GF-D8 (cell line): ENCODE measurements around the gene CHRD.
"Not testable (repeated sequence)": the region's sequence is repeated elsewhere in the genome, so short reads cannot be mapped to it uniquely, and the experiment has no call there.

Experiments
- DNase-seq: peaks from one replicate; lab custom pipeline; 2025; lab: John Stamatoyannopoulos, UW

CHRD gene

DNA sequence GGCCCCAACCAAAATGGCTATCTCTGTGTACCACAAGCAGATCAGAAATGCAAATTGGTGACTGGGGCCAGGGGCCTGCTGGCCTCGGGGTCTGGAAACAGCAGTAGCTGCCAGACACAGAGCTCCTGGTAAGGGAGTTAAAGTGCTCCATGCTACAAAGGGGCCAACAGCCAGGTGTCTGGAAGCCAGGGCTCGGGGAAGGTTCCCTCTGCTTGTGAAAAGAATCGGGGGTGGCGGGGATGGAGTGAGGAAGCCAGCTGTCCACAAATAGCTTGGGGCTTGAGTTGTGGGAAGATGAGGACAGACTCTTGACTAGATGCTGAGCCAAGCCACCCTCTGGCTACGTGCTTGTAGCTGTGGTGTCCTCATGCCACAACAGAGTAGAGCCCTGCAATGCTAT, 39.3 kb downstream of the CHRD start:
- no peak for DNase-seq

DNA sequence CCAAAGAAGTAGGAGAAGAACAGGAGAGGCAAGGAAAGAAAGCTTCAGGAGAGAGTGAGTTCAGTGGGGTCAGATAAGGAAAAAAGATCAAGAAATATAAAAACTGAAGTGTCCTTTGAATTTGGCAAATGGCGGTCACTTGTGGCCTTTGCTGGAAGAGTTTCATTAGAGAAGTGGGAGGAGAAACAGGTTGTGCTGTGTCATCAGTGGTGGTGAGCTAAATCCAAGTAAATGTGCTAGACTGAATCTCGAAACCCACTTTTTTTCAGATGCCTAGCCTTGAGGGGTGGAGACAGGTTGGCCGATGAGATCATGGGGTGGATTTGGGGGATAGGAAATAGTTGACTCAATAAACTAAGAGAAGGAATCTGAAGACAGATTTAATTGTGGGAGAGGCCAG, 43.7 kb downstream of the CHRD start:
- no peak for DNase-seq

DNA sequence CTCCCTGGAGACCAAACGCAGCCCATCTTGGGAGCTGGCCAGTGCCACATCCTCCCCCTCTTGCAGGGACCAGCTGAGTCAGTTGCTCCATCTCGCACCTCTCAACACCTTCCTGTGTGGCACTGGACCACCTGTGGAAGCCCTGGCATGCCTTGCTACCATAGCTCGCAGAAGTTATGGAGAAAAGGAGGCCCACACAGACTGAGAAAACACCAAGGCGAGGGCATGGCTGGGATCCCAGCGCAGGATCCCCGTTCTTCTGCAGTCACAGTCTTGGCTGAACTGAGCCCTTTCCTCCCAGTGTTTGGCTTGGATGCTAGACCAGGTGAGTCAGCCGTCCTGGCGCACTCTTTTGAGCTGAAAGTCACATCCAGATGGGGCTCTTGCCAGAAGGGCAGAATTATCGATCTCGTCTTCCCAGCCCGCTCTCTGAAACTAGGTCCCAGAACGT, 46.9 kb downstream of the CHRD start:
- no peak for DNase-seq

DNA sequence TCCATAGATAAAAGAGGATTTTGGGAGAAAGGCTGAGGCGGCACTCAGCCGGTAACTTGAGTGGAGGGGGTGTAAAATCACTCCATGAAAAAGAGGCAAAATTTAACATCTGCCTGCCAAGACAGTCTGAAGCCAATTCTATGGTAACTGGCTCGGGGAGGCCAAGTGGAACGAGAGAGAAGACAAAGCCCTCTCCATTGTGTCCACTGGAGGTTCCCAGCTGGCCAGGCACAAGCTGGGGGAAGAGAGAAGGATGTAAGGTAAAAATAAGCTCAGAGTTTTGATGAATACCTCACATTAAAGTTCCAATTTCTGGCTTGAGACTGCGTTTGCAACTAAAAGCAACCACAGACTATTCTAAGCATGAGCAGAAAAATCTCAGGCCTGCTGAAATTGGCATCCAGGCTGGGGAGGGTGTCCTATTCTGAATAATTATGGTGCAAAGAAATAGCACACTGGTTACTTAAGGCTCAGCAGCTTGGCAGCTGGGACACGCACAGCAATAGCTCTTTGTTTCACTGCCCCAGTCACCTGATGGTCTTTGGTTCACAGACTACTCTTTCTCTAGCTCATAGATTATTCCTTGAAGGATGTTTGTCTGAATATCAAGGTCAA, 48.8 kb downstream of the CHRD start:
- DNase-seq: no peak

DNA sequence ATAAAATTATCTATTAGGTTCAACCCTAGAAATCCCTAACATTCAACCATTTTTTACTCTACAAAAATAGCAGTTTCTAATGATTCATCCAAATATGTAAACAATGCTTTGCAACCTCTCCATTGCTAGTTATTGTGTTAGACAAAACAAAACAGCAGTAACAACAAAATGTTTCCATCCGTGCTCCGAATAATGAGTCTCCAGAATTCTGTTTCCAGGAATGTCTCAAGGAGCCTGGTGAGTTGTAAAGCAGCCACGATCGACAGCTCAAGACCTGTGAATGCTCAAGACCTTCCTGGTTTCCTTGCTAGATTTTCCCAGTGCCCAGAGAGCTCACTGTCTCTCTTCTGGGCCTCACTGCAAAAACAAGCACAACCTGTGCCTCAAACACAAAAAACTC, 49.9 kb downstream of the CHRD start:
- DNase-seq: no peak

DNA sequence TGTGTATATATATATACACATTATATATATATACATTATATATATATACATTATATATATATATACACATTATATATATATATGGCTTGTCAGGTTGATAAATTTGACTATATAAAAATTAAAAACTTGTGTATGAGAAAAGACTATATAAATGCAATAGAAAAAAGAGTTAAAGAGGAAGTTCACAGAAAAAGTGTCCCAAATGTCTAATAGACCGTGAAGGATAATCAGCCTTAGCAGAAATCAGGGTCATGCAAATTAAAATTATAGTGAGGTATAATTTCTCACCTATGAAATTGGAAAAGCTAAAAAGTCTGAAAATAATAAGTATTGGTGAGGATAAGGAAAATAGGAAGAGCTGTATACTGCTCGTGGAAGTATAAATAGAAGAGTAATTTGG, 51.1 kb downstream of the CHRD start:
- DNase-seq: no peak

DNA sequence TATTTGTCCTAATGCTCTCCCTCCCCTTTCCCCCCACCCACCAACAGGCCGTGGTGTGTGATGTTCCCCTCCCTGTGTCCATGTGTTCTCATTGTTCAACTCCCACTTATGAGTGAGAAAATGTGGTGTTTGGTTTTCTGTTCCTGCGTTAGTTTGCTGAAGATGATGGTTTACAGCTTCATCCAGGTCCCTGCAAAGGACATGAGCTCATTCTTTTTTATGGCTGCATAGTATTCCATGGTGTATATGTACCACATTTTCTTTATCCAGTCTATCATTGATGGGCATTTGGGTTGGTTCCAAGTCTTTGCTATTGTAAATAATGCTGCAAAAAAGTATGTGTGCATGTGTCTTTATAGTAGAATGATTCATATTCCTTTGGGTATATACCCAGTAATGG, 53.3 kb downstream of the CHRD start:
- DNase-seq: not testable (repeated sequence)

DNA sequence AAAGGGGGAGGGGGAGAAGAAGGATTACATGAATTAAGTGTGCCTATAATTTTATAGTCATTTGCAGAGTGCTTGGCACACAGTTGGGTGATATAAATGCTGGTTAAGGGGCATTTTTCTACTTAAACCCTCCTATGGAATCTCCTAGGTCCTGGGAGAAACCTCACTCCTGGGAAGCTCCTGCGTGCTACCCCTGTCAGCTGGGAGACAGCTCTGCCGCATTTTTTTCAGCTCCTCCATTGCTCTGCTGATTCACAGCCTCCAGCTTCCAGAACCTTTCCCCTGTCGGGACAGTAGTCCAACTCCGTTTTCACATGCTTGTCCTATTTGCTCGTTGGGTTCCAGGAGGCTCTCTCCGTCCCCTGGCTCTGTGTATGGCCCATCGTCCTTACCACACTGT, 59.2 kb downstream of the CHRD start:
- no peak for DNase-seq
